ENCODE data around the gene RAB32.

GRCh38 chr6:146602526-146602925, 58.9 kb downstream of the RAB32 start:
- TF ChIP-seq CTCF (IDR thresholded peaks at IDR 0.05; ENCODE audit: borderline replicate concordance, extremely low read depth, low read length, poor library complexity, severe bottlenecking) (no peak), EZH2 (IDR thresholded peaks at IDR 0.05; ENCODE audit: borderline replicate concordance, low read depth, low read length, severe bottlenecking) (no peak)
